Amniotic stem cell (primary cell): ENCODE measurements around the gene CTBP2.
A peak's percentile ranks its signal among the peaks of the same experiment; 100 is the strongest.

Experiments used
- DNase-seq: peaks from one replicate; lab custom pipeline; 2025; lab: John Stamatoyannopoulos, UW

Gene CTBP2

DNA sequence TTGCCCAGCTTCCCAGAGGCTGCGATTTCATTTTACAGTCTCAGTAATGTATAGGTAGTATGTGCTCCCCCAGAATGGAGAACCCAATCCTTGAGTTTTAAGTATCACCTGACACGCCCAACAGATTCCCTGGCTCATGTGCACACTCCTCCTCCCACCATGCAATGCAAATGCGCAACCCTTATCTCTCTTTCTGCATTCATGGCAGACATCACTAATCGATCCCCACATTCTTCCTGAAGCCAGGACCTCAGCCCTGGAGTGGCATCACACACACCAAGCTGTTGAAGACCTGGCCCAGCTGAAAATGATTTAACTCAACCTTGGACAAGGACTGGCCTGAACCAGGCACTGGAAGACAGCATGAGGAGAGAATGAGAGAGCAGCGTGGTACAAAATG, 150.0 kb downstream of the CTBP2 start:
- no peak for DNase-seq

DNA sequence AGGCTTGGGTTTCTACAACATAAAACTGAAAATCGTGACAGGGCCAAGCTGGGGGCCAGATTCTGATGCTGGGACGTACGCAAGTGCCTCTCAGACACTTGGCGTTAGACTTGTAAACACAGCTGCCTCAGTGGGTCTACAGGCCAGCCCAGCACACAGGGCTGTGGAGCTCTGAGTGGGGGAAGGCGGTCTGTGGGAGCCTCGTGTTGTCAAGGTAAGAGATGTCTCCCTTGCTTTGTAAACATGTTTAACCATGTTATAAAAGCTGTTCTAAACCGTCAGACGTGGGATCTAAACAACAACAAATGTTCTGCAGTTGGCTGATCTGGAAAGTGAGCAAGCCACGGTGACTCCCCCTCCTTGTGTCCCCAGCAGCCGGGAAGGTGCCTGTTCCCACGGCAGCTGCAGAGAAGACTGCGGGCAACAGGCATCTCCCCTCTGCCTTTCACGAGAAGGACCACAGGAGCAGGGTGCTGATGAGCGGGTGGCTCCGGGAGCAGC, 150.7 kb downstream of the CTBP2 start:
- DNase-seq: no peak

DNA sequence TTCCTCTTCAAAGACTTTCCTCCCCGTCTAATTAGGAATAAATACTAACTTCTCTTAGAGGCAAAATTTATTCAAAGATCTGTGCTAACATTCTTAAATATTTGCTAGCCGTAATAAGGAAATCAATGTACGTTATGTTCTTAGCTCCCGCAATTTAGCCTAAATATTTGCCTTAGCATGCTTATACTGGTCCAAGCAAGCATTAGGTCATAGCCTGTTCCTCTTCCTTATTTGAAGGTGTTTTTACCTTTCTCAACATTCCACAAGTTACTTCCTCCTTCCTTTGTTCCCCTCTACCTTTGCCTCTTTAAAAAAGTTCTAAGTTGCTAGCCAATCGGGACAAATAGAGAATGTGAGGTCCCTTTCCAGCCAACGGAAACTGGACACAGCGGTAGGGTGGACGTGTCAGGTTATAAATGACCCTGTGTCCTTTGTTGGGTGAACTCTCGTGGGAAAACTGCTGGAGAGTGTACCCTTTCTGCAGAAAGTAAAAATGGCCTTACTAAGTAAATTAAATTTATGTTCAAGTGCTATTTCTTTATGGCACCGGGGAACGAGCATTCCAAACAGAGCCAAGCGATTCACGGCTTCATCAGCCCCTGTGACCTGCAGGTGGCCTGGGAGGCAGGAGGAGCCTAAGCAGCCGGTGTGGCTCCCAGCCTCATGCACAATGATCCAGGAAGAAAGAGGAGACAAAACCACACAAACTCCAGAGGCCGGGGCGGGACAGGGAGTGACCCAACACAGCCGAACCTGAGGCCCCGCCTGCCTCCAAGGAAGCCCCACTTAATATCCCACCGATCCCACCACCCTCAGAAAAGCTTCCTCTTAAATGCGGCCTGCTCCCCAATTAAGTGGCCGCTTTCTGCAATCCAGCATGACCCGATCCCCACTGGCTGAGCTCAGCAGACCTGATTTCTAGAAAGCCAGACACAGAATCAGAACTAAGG, 151.4 kb downstream of the CTBP2 start:
- no peak for DNase-seq

DNA sequence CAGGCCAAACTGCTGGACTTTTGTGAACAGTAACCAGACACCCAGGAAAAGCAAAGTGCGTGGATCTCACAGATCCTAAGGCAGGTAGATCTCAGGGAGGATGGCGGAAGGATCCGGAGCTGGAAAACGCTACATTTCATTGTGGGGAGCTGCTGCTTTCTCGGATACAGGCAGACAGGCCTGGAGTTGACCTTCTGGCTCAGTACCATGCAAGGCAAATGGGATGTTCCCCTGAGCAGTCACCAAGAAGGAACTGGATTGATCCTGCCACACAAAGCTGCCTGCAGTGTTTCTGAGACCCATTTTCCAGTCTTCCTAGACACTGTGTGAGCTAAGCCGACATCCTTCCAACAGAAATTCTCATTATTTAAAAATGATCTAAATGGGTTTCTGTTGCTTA, 152.9 kb downstream of the CTBP2 start:
- DNase-seq: no peak

- DNase-seq: peak; percentile 84
Observed at GRCh38 chr10:125006921-125007426, 153.4 kb downstream of the CTBP2 start.

- no peak for DNase-seq
Observed at GRCh38 chr10:125006188-125006680, 154.1 kb downstream of the CTBP2 start.

DNA sequence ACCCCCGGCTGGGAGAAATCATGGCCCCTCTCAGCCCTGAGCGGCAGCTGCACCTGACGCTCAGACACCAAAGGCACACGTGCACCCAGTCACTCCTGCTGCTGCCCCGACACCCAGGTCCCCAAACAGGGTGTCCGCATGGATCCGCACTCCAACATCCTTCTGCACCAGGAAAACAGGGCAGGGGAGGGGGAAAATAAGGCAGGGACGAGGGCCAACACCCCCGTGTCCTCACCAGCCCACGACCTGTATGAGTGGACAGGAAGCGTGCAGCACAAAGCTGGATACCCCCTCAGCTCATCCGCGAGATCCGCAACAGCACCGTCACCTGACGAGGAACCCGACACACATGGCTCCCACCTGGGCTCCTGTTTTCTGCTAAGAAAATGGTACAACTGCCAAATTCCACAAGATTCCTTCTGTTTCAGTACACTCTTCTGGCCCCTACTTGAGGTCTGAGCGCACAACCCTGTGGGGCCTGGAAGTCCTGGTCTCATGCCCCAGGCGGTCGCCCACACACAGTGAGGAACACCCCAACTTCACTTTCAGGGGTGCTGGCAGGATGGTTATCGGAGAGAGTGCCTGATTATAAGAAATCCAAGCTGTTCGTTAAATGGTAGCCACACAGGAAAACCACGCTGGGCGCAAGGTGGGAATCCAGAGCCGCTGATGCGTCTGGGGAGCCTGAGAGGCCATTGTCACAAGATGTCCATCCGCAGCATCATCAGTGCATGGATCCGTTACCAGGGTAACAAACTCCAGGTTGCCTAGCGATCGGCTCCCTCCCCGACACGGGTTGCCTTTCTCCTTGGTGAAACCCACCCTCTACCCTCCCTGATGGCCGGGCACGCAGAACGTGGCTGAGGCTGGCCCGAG, 154.8 kb downstream of the CTBP2 start:
- no peak for DNase-seq

DNA sequence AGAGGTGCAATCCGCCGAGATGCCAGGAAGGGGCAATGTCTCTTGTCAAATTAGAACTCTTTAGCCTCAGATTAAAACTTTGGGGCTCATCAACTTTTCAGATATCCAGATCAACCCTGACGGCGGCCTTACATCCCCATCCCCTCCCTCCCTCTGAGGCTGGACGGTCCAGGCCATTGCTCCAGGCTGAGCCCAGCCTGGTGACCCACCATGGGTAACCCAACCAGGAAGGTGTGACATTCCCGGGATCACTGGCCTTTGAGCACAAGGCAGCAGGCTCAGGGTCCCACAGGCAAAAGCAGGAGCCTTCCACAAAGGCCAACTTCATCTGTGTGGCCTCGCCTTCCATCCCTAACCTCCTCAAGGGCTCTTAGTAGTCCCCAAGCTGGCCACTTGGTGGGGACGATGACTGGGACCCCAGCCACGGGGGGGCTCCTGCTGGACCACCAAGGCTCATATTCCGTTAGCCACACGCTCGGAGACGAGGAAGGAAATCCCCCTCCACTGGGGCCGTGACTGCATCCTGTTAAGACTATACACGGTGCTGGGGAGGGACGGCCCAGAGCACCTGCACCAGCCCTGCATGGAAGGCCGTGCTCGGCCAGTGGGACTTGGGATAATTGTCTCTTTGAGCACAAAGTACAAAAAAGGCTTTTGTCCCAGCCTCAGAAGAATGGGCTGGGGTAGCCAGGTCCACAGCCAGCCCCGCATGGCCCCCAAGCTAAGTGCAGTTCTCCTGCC, 155.6 kb downstream of the CTBP2 start:
- DNase-seq: no peak

DNA sequence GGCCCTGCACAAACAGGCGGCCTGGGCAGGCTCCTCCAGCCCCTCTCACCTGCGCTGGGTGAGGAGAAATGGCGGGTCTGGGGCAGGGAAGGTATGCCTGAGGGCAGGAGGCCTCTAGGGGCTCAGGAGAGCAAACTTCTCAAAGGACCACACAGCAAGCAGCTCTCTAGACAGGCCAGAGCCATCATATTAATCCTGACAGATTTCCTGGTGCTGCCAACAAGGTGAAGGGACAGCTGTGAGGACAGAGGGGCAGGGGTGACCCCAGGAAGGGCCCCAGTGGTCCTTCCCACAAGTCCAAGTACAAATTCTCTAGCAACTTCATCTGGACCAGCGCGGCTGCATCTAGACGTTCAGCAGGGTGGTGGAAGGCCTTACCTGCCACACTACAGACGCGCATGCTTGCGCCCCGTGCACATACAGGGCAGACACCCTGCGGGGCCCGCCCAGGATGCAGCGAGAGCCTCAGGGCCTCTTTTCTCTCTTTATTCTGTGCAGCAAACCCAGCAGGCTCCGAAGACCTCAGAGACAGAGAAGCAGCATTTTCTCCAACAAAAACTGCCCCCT, 156.4 kb downstream of the CTBP2 start:
- no peak for DNase-seq

- no peak for DNase-seq
Observed at GRCh38 chr10:125003146-125003900, 157.0 kb downstream of the CTBP2 start.

DNA sequence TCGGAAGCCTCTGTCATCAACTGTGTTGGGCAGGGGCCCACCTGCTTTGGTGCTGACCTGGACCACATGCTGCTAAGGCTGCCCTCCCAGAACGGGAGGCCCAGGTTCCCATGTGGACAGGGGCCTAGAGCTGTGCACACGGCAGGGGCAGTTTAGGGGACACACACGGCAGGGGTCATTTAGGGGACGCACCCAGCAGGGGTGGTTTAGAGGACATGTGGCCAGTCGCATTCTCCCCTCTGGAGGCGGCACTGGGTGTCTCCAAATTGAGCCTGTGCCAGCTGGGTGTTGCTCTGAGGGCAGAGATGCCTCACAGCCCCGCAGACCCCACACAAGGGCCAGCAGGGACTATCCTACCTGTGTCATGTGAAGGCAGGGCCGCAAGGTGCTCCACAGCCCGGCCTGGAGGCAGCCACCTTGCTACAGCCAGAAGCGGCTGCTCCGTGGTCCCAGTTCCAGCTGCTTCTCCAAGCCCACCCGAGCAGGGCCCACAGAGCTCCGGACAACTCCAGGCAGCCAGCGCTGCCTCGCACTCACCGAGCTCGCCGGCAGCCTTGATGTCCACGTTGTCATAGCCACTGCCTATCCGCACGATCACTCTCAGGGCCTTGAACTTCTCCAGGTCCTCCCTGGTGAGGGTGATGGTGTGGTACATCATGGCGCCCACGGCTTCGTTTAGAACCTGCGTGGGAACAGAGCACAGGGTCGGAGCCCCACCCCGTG, 157.8 kb downstream of the CTBP2 start:
- DNase-seq: no peak

DNA sequence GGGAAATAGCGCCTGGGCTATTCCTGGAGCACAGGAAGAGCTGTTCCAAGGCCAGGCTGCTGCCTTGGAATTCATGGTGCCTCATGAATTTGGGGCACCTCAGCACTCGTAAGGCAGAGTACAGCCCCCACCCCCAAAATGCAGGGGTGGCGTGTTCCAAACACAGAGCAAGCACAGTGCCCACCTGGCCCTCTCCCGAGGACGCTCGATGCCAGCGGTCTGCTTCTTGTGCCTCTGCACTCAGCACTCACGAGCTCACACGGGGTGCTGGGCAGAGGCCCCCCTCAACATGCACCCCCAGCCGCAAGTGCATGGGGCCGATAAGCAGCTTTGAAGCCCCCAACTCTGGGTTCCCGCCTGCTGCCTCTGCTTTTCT, 158.3 kb downstream of the CTBP2 start:
- DNase-seq: no peak

DNA sequence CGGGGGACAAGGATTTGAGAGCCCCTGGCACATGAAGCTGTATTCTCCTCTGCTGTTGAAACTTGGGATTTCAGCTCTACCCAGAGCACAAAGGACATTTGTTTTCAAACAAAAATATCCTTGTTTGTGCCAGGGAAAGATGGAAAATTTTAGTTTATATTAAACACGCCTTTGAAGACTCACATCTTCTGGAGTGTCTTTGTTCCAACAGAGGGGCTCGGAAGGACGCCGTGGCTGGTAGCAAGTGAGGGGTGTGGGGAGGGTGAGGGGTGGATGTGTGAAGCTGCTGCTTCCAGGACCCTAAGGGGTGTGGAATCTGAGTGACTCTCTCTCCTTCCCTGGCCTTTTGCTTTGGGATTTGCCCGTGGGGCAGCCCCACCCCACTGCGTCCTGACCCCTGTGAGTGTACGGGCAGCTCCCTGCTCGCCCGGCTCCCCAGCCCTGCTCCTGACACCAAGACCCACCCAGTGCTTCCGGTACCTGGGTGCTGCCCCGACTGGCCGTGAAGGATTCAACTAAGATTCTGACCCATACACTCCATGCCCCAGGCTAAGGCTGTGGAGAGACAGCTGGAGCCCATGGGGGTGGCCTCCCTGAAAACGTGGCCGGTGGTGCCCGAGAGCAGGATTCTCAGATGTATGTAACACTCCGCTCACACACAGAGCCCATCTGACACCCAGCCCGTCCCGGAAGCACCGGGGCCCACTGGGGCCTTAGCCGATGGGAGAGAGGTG, 158.9 kb downstream of the CTBP2 start:
- DNase-seq: no peak

DNA sequence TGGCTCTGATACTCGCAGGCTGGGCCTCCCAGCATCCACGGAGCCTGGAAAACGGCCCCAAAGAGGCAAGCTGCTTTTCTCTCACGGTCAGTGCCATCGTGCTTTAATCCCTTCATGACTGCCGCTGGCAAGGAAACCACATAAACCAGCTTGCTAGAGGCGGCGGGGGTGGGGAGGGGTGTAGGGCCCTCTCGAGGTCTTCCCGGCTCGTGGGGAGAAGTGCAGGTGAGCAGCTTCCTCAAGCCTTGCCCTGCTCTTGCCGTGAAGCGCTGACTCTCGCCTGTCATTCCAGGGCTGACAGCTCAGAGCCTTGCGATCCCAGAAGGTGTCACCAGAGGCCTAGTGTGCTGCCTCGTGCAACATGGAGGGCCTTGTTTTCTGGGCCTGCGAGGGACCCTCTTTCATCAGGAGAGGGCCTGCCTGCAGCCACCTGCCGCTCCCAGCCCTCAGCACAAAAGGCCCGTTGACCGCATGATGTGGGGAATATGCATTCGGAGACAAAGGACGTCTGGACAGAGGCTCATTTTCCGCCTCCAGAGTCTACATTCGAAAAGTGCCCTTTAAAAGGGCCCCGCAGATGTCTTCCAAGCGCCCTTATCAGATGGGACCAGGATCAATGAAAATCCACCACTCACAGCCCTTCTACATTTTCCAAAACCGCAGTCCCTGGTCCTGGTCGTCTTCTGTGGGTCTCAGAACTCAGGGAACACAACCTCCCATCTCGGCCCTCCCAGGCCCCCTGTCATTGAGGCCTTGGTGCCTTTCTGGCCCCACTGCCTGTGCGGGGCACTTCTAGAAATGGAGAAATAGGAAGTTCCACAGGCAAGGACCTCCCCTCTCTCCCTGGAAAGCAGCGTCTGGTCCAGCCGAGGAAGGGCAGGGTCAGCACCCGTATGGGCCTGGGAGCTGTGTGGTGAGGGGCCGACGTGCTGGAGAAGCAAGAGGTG, 159.7 kb downstream of the CTBP2 start:
- no peak for DNase-seq

DNA sequence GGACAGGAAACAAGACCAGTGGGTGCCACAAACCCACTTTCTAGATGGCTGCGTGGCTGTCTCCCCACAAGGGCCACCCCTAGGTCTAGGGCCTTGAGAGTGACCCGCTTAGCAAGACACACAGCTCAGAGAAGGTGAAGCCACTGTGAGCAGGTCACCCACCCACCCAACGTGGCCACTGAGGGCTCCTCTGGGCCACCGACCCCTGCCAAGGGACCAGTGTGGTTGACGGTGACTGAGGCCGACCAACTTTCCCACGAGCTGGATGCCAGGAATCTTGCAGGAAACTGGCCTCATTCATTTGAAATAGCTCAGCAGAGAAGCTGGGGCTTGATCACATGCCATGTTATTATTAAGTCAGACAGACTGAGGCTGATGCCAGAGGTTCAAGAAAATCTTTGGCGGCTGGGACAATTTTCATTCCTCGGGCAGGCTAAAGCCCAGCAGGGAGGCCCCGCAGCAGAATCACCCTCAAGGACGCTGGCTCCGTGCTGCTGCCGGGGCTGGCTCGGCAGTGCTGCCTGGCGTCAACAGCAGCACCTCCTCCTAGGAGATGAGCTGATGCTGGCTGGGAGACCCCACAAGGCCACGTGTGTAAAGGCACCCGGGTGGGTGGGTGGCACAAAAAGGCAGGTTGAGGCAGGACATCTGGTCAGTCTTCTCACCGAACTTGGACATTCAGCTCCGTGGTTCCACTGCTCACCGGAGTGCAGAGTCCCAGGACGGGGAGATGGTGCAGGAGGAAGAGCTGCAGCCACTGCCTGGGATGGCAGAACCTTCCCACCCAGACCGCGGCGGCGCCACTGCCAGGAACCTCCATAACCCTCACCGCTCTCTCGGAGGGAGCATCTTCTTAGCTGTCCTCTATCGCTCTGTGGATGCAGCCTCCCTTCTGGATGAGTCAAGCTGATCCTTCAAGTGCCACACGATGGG, 160.7 kb downstream of the CTBP2 start:
- DNase-seq: no peak

- no peak for DNase-seq
Observed at GRCh38 chr10:124998624-124999291, 161.6 kb downstream of the CTBP2 start.
